Gastroesophageal sphincter (tissue), 4 donors: ENCODE measurements around the gene ERBB2. TPM values are rescaled to one million over a fixed set of nuclear protein-coding genes. Genes with fewer than 3 reads are reported as not detected.

Source experiments
- ATAC-seq: fragments of 150-250 bp; one replicate; pipeline ENCODE4 v1.9.1; 2016; ENCODE audit warnings: mild to moderate bottlenecking, moderate library complexity
- H3K27ac ChIP-seq, 4 donors: fragments of 200-600 bp; sonication (generic) in 3 of 4; 1 replicate in 3 of 4; 2 replicates in 1 of 4; pipeline ENCODE4 v1.5.1; 2016 to 2019
- H3K27me3 ChIP-seq: fragments of 200-600 bp; sonication (generic); one replicate; pipeline ENCODE4 v1.5.1; 2019
- H3K36me3 ChIP-seq, 2 donors: fragments of 200-600 bp; sonication (generic); one replicate each; pipeline ENCODE4 v1.5.1; 2019; ENCODE audit warnings: control low read depth in 1 of 2
- H3K4me1 ChIP-seq, 3 donors: fragments of 200-600 bp; sonication (generic); 1 replicate in 2 of 3; 2 replicates in 1 of 3; pipeline ENCODE4 v1.5.1; 2016 to 2019; ENCODE audit warnings: control low read depth in 2 of 3
- H3K4me3 ChIP-seq, 2 donors: fragments of 200-600 bp; sonication (generic); one replicate each; pipeline ENCODE4 v1.5.1; 2019; ENCODE audit warnings: mild to moderate bottlenecking in 1 of 2, moderate library complexity in 1 of 2
- H3K9me3 ChIP-seq, 3 donors: fragments of 200-600 bp; sonication (generic); one replicate each; pipeline ENCODE4 v1.5.1; 2017 to 2019; ENCODE audit warnings: control low read depth in 2 of 3
- CTCF ChIP-seq, 4 experiments: fragments of 200-600 bp in 2 of 4; fragments of 450-650 bp in 2 of 4; sonication (generic) in 1 of 4; IDR thresholded peaks; one replicate each; pipeline ENCODE4 v1.5.1; 2017 to 2019; ENCODE audit warnings: antibody characterized with exemption in 4 of 4, mild to moderate bottlenecking in 2 of 4, moderate library complexity in 2 of 4
- EP300 ChIP-seq: sonication (generic); formaldehyde crosslinking; IDR thresholded peaks from one replicate; pipeline ENCODE4 v1.6.1; 2017; ENCODE audit warnings: antibody characterized with exemption, mild to moderate bottlenecking
- POLR2A ChIP-seq, 2 donors: fragments of 450-650 bp; IDR thresholded peaks; one replicate each; pipeline ENCODE4 v1.6.1; 2017; ENCODE audit warnings: antibody characterized with exemption in 2 of 2, mild to moderate bottlenecking in 2 of 2, moderate library complexity in 1 of 2
- POLR2AphosphoS5 ChIP-seq: sonication (generic); formaldehyde crosslinking; IDR thresholded peaks from one replicate; pipeline ENCODE4 v1.6.1; 2017; ENCODE audit warnings: antibody characterized with exemption
- whole genome bisulfite sequencing, 2 donors: methylation state at CpG; one replicate each; pipeline ENCODE4 v1.1.5; 2018; ENCODE audit warnings: low coverage in 1 of 2; 5-methylcytosine and 5-hydroxymethylcytosine counted together
- total RNA-seq, 4 donors: library from RNA; depleted of rRNA; stranded (reverse); fragments of >200 nt; gene quantifications; one replicate each; pipeline ENCODE4 v1.1.0, GENCODE V29; 2016

ERBB2 gene
- total RNA-seq, 4 donors from 2014 or later = 43.3 to 60.8 (median 48.2) TPM

- no peaks in the 10 kb centered on the region for H3K27me3 ChIP-seq
- H3K4me3 ChIP-seq = no peak overlapping the region
- H3K9me3 ChIP-seq = no peaks in the 10 kb centered on the region
- peak; percentile 25 for ATAC-seq
- peak overlapping the region in 3 of 4 donors; percentile 67 to 74 (median 72) for H3K27ac ChIP-seq
- TF ChIP-seq POLR2AphosphoS5 (no peak), CTCF (IDR thresholded peaks at IDR 0.05) (no peak), EP300 (no peak), POLR2A (IDR thresholded peaks at IDR 0.05) (no peak)
- peaks cover 0 to 88% of the 10 kb centered on the region in 2 donors for H3K36me3 ChIP-seq
- H3K4me1 ChIP-seq = peaks cover 0 to 63% (median 14%) of the 10 kb centered on the region in 3 donors
- WGBS, 2 donors = 42 to 62% methylated on average over 4 to 8 of the region's 15 CpGs
These were observed 40.4 kb upstream of the ERBB2 start for GRCh38 chr17:39659279-39660010.

GRCh38 chr17:39660011-39660360 is 39.9 kb upstream of the ERBB2 start:
- H3K27me3 ChIP-seq = peaks cover 2% of the 10 kb centered on the region
- H3K27ac ChIP-seq = peak overlapping the region in 3 of 4 donors; percentile 67 to 74 (median 72)
- 80% methylated on average over 1 of the region's 5 CpGs; no CpG with 5 or more reads in 1 of the 2 donors for WGBS, 2 donors
- peaks cover 0 to 83% of the 10 kb centered on the region in 2 donors for H3K36me3 ChIP-seq
- no peak for ATAC-seq
- no peaks in the 10 kb centered on the region for H3K9me3 ChIP-seq
- no peak overlapping the region for H3K4me3 ChIP-seq
- peaks cover 0 to 68% (median 14%) of the 10 kb centered on the region in 3 donors for H3K4me1 ChIP-seq
- no peak for TF ChIP-seq POLR2A (IDR thresholded peaks at IDR 0.05)
- no peak for TF ChIP-seq CTCF (IDR thresholded peaks at IDR 0.05)
- no peak for TF ChIP-seq EP300
- TF ChIP-seq POLR2AphosphoS5 = no peak

- WGBS, 2 donors = 69 to 78% methylated on average over 2 to 18 of the region's 35 CpGs
- Histone ChIP-seq H3K36me3 (peaks cover 0 to 76% of the 10 kb centered on the region in 2 donors), H3K27me3 (peaks cover 9% of the 10 kb centered on the region), H3K4me1 (peaks cover 0 to 76% (median 15%) of the 10 kb centered on the region in 3 donors), H3K27ac (peak overlapping the region in 3 of 4 donors; percentile 67 to 74 (median 72)), H3K4me3 (no peak overlapping the region), H3K9me3 (no peaks in the 10 kb centered on the region)
- peak; percentile 26 for ATAC-seq
- TF ChIP-seq POLR2A (IDR thresholded peaks at IDR 0.05) = no peak
- no peak for TF ChIP-seq POLR2AphosphoS5
- TF ChIP-seq EP300 = no peak
- no peak for TF ChIP-seq CTCF (IDR thresholded peaks at IDR 0.05)
These were observed 39.2 kb upstream of the ERBB2 start for GRCh38 chr17:39660397-39661385.

- Histone ChIP-seq H3K9me3 (no peaks in the 10 kb centered on the region), H3K4me3 (no peak overlapping the region), H3K4me1 (peaks cover 0 to 88% (median 24%) of the 10 kb centered on the region in 3 donors), H3K36me3 (peaks cover 0 to 63% of the 10 kb centered on the region in 2 donors), H3K27me3 (peaks cover 21% of the 10 kb centered on the region), H3K27ac (peak overlapping the region in 3 of 4 donors; percentile 43 to 72 (median 67))
- ATAC-seq = no peak
- WGBS, 2 donors = 79% methylated on average over 2 of the region's 8 CpGs; no CpG with 5 or more reads in 1 of the 2 donors
- TF ChIP-seq CTCF (IDR thresholded peaks at IDR 0.05) (no peak), EP300 (no peak), POLR2AphosphoS5 (no peak), POLR2A (IDR thresholded peaks at IDR 0.05) (no peak)
These were observed 37.9 kb upstream of the ERBB2 start for GRCh38 chr17:39661744-39662541.
